Measurements from ENCODE around the gene LLGL2. TPM values are rescaled to one million over a fixed set of nuclear protein-coding genes. Genes with fewer than 3 reads are reported as not detected.
A peak's percentile ranks its signal among the peaks of the same experiment; 100 is the strongest.

The LLGL2 gene
- total RNA-seq, 2 donors from 2014 or later, result 12.0 to 12.8 TPM

DNA sequence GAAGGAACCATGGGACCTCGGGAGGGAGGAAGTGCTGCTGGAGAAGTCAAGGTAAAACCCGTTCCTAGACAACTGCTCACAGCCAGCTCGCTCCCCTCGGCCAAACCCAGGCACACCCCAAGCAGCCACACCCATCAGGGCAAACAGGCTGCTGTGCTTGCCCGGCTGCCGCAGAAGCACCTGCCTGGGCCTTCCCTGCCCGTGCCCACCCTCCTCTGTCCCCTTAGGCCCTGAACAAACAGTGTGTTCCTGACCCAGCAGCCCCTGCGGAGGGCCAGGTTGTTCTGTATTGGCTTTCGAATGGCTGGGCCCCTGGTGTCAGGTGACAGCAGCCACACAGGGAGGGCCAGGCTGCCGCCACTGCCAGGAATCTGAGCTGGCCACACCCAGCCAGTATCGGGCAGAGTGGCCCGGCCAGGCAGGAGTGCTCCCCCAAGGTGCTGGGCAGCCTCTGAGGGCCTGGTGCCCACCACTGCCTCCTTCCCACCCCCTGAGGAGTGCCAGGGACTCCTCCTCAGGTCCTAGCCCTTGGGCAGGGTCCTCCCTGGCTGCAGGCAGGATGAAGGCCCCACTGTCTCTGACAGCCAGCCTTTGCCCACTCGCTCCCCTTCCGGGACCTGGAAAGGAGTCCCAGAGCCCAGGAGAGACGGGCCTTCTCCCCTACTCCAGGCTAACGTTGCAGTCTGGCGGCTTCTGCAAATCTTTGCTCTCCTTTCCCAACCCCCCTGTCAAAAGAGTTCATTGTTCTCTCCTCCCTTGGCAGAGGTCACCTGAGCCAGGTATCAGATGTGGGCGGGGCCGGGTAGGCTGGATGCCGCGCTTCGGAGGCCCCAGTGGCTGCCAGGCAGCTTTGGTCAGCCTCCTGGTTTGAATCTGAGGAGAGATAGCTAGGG lies 24.0 kb downstream of the LLGL2 start:
- DNase-seq (ENCODE audit: low spot score in 2 of 2) (no peak), ATAC-seq (no peak)
- Mint-ChIP-seq H3K9me3 (no peaks in the 10 kb centered on the region), H3K27ac (no peak overlapping the region), H3K36me3 (no peaks in the 10 kb centered on the region)

GRCh38 chr17:75550139-75550465 lies 24.6 kb downstream of the LLGL2 start:
- no peak for DNase-seq (ENCODE audit: low spot score in 2 of 2)
- no peaks in the 10 kb centered on the region for H3K36me3 Mint-ChIP-seq

GRCh38 chr17:75551266-75551665 lies 25.8 kb downstream of the LLGL2 start:
- ATAC-seq (no peak), DNase-seq (ENCODE audit: low spot score in 2 of 2) (no peak)
- H3K27ac Mint-ChIP-seq, result peak overlapping the region in 1 of 2 donors; percentile 39
- H3K9me3 Mint-ChIP-seq, result no peaks in the 10 kb centered on the region
- no peaks in the 10 kb centered on the region for H3K36me3 Mint-ChIP-seq

More at GRCh38 chr17:75550139-75550465, 24.6 kb downstream of the LLGL2 start:
- H3K27ac Mint-ChIP-seq, result no peak overlapping the region
- no peak for ATAC-seq
- no peaks in the 10 kb centered on the region for H3K9me3 Mint-ChIP-seq

- Mint-ChIP-seq H3K27ac (no peak overlapping the region), H3K9me3 (no peaks in the 10 kb centered on the region), H3K36me3 (no peaks in the 10 kb centered on the region)
- DNase-seq (ENCODE audit: low spot score in 2 of 2) (no peak), ATAC-seq (no peak)
These were observed 27.2 kb downstream of the LLGL2 start for GRCh38 chr17:75552425-75553294.

DNA sequence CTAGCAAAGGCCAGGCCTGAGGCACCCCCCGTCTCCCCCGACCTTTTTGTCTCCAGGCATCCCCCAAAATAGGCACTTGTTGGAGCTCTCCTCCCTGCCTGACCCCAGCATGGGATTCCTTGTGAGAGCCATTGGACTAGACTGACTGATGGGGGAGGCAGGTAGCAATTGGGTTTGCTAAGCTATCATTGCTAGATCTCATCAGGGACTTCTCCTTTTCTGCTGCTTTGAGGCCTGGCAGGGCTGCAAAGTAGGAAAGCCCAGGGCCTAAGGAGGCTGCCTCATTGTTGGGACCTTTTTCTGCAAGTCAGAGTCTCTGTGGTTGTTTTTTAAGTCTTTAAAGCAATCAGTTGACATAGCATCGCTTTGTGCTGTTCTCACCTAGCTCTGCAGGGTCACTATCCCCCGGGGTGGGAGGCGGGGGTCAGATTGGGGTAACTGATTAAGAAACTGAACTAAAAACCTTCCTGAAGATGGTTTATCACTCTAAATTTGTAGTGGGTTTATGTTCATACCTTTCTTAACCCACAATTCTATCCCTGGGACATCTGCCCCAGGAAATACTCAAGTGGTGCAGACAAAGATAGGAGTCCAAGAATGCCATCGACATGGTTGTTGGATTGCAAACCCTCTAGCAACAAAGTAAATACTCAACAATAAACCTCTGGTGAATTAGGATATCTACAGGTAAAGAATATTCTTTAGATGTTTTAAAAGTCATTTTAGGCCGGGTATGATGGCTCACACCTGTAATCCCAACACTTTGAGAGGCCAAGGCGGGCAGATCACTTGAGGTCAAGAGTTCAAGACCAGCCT lies 28.0 kb downstream of the LLGL2 start:
- DNase-seq (ENCODE audit: low spot score in 2 of 2) (no peak), ATAC-seq (no peak)
- no peaks in the 10 kb centered on the region for H3K36me3 Mint-ChIP-seq
- H3K27ac Mint-ChIP-seq, result no peak overlapping the region
- H3K9me3 Mint-ChIP-seq, result no peaks in the 10 kb centered on the region

GRCh38 chr17:75555679-75556153 lies 30.2 kb downstream of the LLGL2 start:
- no peak for DNase-seq (ENCODE audit: low spot score in 2 of 2)
- Mint-ChIP-seq H3K9me3 (no peaks in the 10 kb centered on the region), H3K36me3 (no peaks in the 10 kb centered on the region), H3K27ac (no peak overlapping the region)
- ATAC-seq, result no peak

DNA sequence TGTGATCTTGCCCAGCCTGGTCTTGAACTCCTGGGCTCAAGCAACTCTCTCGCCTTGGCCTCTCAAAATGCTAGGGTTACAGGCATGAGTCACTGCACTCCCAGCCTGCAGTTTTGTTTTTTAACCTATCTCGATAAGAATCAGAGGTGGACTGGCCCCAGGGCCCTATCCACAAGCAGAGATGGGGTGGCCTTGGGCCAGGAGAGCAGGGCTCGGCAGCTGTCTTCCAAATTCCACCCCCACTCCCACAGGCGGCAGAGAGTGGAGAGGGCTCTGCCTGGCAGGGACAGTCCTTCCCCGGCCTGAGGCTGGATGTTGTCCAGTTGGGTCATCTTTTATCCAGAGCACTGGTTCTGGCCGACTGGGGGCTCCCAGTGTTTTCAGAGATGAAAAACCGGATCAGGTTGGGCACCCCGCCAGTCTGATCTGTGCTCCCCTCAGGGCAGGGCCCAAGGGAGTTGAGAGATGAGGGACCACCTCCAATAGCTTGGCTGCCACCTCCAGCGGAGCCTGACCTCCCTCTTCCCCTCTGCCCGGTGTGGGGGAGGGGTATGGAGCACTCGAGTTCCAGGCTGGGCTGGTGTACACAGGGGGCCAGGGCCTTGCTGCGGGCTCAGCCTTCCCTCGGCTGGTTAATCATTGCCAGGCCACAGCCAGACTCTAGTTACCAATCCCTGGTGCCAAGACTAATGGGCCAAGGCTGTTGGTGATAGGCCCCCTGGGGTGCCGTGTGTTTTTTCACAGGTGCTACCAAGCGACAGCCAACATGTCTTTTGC lies 31.8 kb downstream of the LLGL2 start:
- H3K27ac Mint-ChIP-seq, result no peak overlapping the region
- H3K36me3 Mint-ChIP-seq, result no peaks in the 10 kb centered on the region
- no peak for ATAC-seq
- H3K9me3 Mint-ChIP-seq, result no peaks in the 10 kb centered on the region
- no peak for DNase-seq (ENCODE audit: low spot score in 2 of 2)

DNA sequence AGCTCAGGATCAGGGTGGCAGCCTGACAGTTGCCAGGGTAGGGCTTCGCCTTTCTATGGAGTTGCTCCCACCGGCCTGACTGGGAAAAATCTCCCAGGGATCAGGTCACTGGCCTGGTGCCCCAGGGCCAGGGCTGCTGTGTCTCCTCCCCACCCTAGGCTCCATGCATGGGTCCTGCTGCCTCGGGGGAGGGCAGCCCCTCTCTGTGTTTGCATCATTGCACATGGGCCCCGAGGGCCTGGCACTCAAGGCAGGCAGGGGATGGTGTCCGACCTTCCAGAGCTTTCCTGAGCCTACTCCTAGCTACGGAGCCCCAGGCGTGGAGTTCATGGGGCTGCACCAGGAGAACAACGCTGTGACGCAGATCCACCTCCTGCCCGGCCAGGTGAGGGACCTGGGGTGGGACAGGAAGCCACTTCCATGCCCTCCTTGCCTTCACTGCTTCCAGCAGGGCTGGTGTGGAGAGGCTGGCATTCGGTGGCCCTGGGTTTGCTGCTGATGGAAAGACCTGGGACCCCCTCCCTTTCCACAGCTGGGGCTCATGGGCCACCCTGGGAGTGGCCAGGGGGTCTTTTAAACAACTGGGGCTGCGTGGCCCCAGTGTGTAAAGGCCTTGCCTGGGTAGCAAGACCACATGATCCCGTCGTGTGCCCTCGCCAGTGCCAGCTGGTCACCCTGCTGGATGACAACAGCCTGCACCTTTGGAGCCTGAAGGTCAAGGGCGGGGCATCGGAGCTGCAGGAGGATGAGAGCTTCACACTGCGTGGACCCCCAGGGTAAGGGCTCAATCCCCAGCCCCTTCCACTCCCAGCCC lies 32.6 kb downstream of the LLGL2 start:
- Mint-ChIP-seq H3K27ac (no peak overlapping the region), H3K36me3 (no peaks in the 10 kb centered on the region), H3K9me3 (no peaks in the 10 kb centered on the region)
- ATAC-seq (no peak), DNase-seq (ENCODE audit: low spot score in 2 of 2) (no peak)

DNA sequence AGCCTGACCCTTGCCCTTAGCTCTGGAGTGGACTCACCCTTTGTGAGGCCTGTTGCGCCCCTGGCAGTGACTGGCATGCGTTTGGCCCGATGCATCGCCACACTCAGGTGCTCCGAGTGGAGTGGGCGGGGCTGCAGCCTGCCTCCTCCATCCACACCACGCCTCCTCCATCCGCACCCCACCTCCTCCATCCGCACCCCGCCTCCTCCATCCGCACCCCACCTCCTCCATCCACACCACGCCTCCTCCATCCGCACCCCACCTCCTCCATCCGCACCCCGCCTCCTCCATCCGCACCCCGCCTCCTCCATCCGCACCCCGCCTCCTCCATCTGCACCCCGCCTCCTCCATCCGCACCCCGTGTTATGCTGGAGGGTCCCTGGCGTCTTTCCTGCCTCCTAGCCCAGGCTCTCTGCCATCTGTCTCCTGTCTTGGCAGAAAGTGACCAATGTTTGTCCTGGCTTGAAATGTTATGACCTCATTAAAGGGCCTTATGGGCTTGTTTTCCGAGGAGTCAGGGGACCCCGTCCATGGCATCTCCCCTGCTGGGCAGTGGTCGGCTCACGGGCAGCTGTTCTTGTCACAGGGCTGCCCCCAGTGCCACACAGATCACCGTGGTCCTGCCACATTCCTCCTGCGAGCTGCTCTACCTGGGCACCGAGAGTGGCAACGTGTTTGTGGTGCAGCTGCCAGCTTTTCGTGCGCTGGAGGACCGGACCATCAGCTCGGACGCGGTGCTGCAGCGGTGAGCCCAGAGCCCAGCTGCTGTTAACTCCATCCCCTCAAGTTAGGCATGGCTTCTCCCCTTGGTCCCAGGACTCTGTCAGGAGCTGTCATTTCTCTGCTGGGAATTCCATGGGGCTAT lies 33.4 kb downstream of the LLGL2 start:
- Mint-ChIP-seq H3K27ac (no peak overlapping the region), H3K9me3 (no peaks in the 10 kb centered on the region), H3K36me3 (no peaks in the 10 kb centered on the region)
- DNase-seq (ENCODE audit: low spot score in 2 of 2) (no peak), ATAC-seq (no peak)

DNA sequence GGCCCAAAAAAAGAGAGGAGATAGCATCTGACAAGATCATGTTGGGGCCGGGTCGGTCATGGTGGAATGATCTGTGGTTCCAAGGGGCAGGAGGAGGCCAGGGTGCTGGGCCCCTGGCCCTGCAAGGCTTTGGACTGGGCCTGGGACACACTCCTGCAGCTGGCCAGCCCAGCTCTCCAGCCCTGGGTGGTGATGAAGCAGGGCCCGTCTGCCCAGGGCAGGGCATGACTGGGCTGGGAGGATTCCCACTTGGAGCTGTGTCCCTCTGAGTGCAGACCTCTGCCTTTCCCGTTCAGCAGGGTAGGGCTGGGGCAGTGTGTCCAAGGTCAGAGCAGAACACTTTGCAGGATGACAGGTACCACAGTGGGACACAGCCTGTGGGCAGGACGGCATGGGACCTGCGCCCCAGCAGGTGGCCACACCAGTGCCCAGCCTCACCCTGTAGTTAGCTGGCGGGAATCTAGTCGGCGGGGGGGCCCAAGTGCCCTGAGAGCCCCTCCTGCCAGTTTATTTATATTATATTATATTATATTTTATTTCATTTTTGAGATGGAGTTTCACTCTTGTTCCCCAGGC lies 34.5 kb downstream of the LLGL2 start:
- H3K9me3 Mint-ChIP-seq, result no peaks in the 10 kb centered on the region
- H3K27ac Mint-ChIP-seq, result no peak overlapping the region
- H3K36me3 Mint-ChIP-seq, result no peaks in the 10 kb centered on the region
- ATAC-seq (no peak), DNase-seq (ENCODE audit: low spot score in 2 of 2) (no peak)

GRCh38 chr17:75561927-75562603 lies 36.6 kb downstream of the LLGL2 start:
- no peak for ATAC-seq
- no peaks in the 10 kb centered on the region for H3K36me3 Mint-ChIP-seq
- H3K9me3 Mint-ChIP-seq, result no peaks in the 10 kb centered on the region
- H3K27ac Mint-ChIP-seq, result peak overlapping the region in 1 of 2 donors; percentile 55
- DNase-seq (ENCODE audit: low spot score in 2 of 2), result no peak

GRCh38 chr17:75563063-75563758 lies 37.7 kb downstream of the LLGL2 start:
- ATAC-seq (no peak), DNase-seq (ENCODE audit: low spot score in 2 of 2) (no peak)
- no peaks in the 10 kb centered on the region for H3K36me3 Mint-ChIP-seq
- no peaks in the 10 kb centered on the region for H3K9me3 Mint-ChIP-seq
- no peak overlapping the region for H3K27ac Mint-ChIP-seq

GRCh38 chr17:75564195-75564594 lies 38.7 kb downstream of the LLGL2 start:
- no peak for DNase-seq (ENCODE audit: low spot score in 2 of 2)
- H3K9me3 Mint-ChIP-seq, result no peaks in the 10 kb centered on the region
- ATAC-seq, result no peak
- H3K36me3 Mint-ChIP-seq, result no peaks in the 10 kb centered on the region
- no peak overlapping the region for H3K27ac Mint-ChIP-seq

All from activated naive CD4-positive, alpha-beta T cell treated with anti-CD3 and anti-CD28 coated beads, Interleukin-2, amount 50 U/mL, for 72 hours (primary cell).